OCI-LY1 (cell line): ENCODE data around the gene ADSS2.

Experiments
- H2AFZ ChIP-seq: fragments of 200-600 bp; sonication (generic), shearing (Covaris generic); 2 replicates; pipeline ENCODE4 v1.6.0; 2014; ENCODE audit warnings: antibody characterized with exemption, mild to moderate bottlenecking, low read length
- H3F3A ChIP-seq: fragments of 200-600 bp; sonication (generic), shearing (Covaris generic); 2 replicates; pipeline ENCODE4 v1.6.0; 2014; ENCODE audit warnings: mild to moderate bottlenecking, antibody characterized with exemption, low read length, moderate library complexity; ENCODE audit not compliant: insufficient read depth
- H3K27ac ChIP-seq: fragments of 200-600 bp; sonication (generic); 2 replicates; pipeline ENCODE4 v1.5.1; 2014; ENCODE audit warnings: low read length, mixed run types, mild to moderate bottlenecking, low read depth; ENCODE audit not compliant: poor library complexity, severe bottlenecking
- H3K27me3 ChIP-seq: fragments of 200-600 bp; sonication (generic); 2 replicates; pipeline ENCODE4 v1.6.0; 2014; ENCODE audit warnings: antibody characterized with exemption, mild to moderate bottlenecking, low read length, moderate library complexity; ENCODE audit not compliant: insufficient read depth
- H3K36me3 ChIP-seq: fragments of 200-600 bp; sonication (generic); 2 replicates; pipeline ENCODE4 v1.6.1; 2014; ENCODE audit warnings: mild to moderate bottlenecking, antibody characterized with exemption, low read length, moderate library complexity, mixed read lengths; ENCODE audit not compliant: insufficient read depth
- H3K4me1 ChIP-seq: fragments of 200-600 bp; sonication (generic); 2 replicates; pipeline ENCODE4 v1.5.1; 2014; ENCODE audit warnings: mild to moderate bottlenecking, low read length, moderate library complexity; ENCODE audit not compliant: insufficient read depth, severe bottlenecking
- H3K4me2 ChIP-seq: fragments of 200-600 bp; sonication (generic), shearing (Covaris generic); 2 replicates; pipeline ENCODE4 v1.6.1; 2014; ENCODE audit warnings: low read length
- H3K4me3 ChIP-seq: fragments of 200-600 bp; sonication (generic); 2 replicates; pipeline ENCODE4 v1.5.1; 2014; ENCODE audit warnings: low read length, low read depth, mild to moderate bottlenecking, mixed read lengths; ENCODE audit not compliant: poor library complexity, severe bottlenecking
- H3K79me2 ChIP-seq: fragments of 200-600 bp; shearing (Covaris generic); 2 replicates; pipeline ENCODE4 v1.6.1; 2016; ENCODE audit warnings: mixed run types, low read length, mixed read lengths; ENCODE audit not compliant: insufficient read depth
- H3K9ac ChIP-seq: fragments of 200-600 bp; sonication (generic), shearing (Covaris generic); 2 replicates; pipeline ENCODE4 v1.6.1; 2014; ENCODE audit warnings: mild to moderate bottlenecking, low read length, mixed read lengths
- H3K9me2 ChIP-seq: fragments of 200-600 bp; sonication (generic), shearing (Covaris generic); 2 replicates; pipeline ENCODE4 v1.6.1; 2014; ENCODE audit warnings: low read depth, mild to moderate bottlenecking, low read length, mixed read lengths
- H3K9me3 ChIP-seq: fragments of 200-600 bp; shearing (Covaris generic); 2 replicates; pipeline ENCODE4 v1.6.1; 2014; ENCODE audit warnings: low read length, mixed read lengths
- H4K20me1 ChIP-seq: fragments of 200-600 bp; sonication (generic), shearing (Covaris generic); 2 replicates; pipeline ENCODE4 v1.6.0; 2016; ENCODE audit warnings: mild to moderate bottlenecking, low read length; ENCODE audit not compliant: insufficient read depth
- EZH2 ChIP-seq: fragments of 200-600 bp; sonication (generic), shearing (Covaris generic); IDR thresholded peaks from 2 replicates; pipeline ENCODE4 v1.8.0; 2017; ENCODE audit warnings: borderline replicate concordance, mixed run types, mild to moderate bottlenecking, antibody characterized with exemption, low read length, moderate library complexity, mixed read lengths
- TF ChIP-seq, protein P1 (sequence below): fragments of 200-600 bp; sonication (generic), shearing (Covaris generic); IDR thresholded peaks from 2 replicates; pipeline ENCODE4 v1.5.1; 2017; ENCODE audit warnings: mild to moderate bottlenecking, antibody characterized with exemption, low read length, moderate library complexity, mixed read lengths

The ADSS2 gene

DNA sequence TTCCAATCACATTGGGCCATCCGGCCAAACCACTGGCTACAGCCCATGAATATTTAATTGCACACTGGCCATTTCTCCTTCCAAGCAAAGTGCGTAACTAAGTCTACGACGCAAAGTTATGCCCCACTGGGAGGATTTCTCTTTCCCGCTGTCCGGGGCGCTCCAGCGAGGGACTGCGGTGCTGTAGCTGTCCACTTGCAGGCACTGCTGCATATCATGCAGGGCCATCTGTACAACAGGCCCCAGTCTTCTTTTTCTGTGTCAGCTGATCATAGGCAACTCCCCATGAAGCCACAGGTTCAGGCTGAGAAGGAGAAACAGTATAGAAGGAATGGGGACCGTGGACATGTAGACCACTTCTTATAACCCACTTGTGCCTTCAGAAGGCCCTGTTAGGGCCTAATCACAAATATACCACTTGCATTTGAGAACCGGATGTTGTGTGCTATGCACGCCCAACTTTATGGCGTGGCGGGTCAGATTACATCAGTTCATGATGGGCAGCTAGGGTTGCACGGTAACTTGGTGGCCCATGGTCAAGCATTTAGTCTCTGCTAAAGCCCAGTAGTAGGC lies 58.0 kb downstream of the ADSS2 start:
- no peak overlapping the region for H3K9ac ChIP-seq
- TF ChIP-seq EZH2 = no peak
- TF ChIP-seq, protein P1, sequence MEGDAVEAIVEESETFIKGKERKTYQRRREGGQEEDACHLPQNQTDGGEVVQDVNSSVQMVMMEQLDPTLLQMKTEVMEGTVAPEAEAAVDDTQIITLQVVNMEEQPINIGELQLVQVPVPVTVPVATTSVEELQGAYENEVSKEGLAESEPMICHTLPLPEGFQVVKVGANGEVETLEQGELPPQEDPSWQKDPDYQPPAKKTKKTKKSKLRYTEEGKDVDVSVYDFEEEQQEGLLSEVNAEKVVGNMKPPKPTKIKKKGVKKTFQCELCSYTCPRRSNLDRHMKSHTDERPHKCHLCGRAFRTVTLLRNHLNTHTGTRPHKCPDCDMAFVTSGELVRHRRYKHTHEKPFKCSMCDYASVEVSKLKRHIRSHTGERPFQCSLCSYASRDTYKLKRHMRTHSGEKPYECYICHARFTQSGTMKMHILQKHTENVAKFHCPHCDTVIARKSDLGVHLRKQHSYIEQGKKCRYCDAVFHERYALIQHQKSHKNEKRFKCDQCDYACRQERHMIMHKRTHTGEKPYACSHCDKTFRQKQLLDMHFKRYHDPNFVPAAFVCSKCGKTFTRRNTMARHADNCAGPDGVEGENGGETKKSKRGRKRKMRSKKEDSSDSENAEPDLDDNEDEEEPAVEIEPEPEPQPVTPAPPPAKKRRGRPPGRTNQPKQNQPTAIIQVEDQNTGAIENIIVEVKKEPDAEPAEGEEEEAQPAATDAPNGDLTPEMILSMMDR = no peak
- no peak overlapping the region for H3K27ac ChIP-seq
- no peaks in the 10 kb centered on the region for H3F3A ChIP-seq
- no peak overlapping the region for H3K4me3 ChIP-seq
- no peaks in the 10 kb centered on the region for H3K9me3 ChIP-seq
- no peaks in the 10 kb centered on the region for H4K20me1 ChIP-seq
- H3K27me3 ChIP-seq = no peaks in the 10 kb centered on the region
- H3K79me2 ChIP-seq = no peaks in the 10 kb centered on the region
- H3K4me2 ChIP-seq = no peak overlapping the region
- H2AFZ ChIP-seq = no peak overlapping the region
- H3K4me1 ChIP-seq = no peaks in the 10 kb centered on the region
- H3K9me2 ChIP-seq = no peaks in the 10 kb centered on the region
- no peaks in the 10 kb centered on the region for H3K36me3 ChIP-seq

- Histone ChIP-seq H3K9ac (no peak overlapping the region), H3K4me2 (no peak overlapping the region), H2AFZ (no peak overlapping the region), H3K9me3 (no peaks in the 10 kb centered on the region), H4K20me1 (no peaks in the 10 kb centered on the region), H3K36me3 (no peaks in the 10 kb centered on the region), H3K4me3 (no peak overlapping the region), H3K27me3 (no peaks in the 10 kb centered on the region), H3K9me2 (no peaks in the 10 kb centered on the region), H3K79me2 (no peaks in the 10 kb centered on the region), H3F3A (no peaks in the 10 kb centered on the region), H3K4me1 (no peaks in the 10 kb centered on the region), H3K27ac (no peak overlapping the region)
- TF ChIP-seq EZH2 = no peak
- TF ChIP-seq, protein P1 = no peak
These were observed 59.9 kb downstream of the ADSS2 start for GRCh38 chr1:244391761-244392160.

GRCh38 chr1:244388961-244389360 lies 62.7 kb downstream of the ADSS2 start:
- TF ChIP-seq, protein P1 = no peak
- no peak for TF ChIP-seq EZH2
- Histone ChIP-seq H3K4me2 (no peak overlapping the region), H3K9me2 (no peaks in the 10 kb centered on the region), H3K4me3 (no peak overlapping the region), H3K4me1 (no peaks in the 10 kb centered on the region), H3K36me3 (no peaks in the 10 kb centered on the region), H3K9ac (no peak overlapping the region), H4K20me1 (no peaks in the 10 kb centered on the region), H3K27me3 (no peaks in the 10 kb centered on the region), H3F3A (no peaks in the 10 kb centered on the region), H2AFZ (no peak overlapping the region), H3K27ac (no peak overlapping the region), H3K79me2 (no peaks in the 10 kb centered on the region), H3K9me3 (no peaks in the 10 kb centered on the region)
